ENCODE results near the gene CD151. TPM values are rescaled to one million over a fixed set of nuclear protein-coding genes. Genes with fewer than 3 reads are reported as not detected.

The CD151 gene
- total RNA-seq, 4 donors from 2014 or later = 135 to 326 (median 298) TPM

- Histone ChIP-seq H3K27ac (no peak overlapping the region), H3K4me3 (replicated peaks in 1 of 3) (no peak overlapping the region), H3K36me3 (peaks cover 4 to 22% of the 10 kb centered on the region in 2 donors), H3K9me3 (no peaks in the 10 kb centered on the region), H3K27me3 (no peaks in the 10 kb centered on the region), H3K4me1 (peaks cover 0 to under 1% of the 10 kb centered on the region in 2 donors)
- TF ChIP-seq CTCF (IDR thresholded peaks at IDR 0.05) (no peak), POLR2A (IDR thresholded peaks at IDR 0.05) (no peak)
- 90 to 98% methylated on average over 6 to 11 of the region's 11 CpGs for WGBS, 2 donors
- DNase-seq = no peak
- intact Hi-C loops (cut with DNase I) = no loop called here
Observed at GRCh38 chr11:864898-865297, 32.1 kb downstream of the CD151 start.

DNA sequence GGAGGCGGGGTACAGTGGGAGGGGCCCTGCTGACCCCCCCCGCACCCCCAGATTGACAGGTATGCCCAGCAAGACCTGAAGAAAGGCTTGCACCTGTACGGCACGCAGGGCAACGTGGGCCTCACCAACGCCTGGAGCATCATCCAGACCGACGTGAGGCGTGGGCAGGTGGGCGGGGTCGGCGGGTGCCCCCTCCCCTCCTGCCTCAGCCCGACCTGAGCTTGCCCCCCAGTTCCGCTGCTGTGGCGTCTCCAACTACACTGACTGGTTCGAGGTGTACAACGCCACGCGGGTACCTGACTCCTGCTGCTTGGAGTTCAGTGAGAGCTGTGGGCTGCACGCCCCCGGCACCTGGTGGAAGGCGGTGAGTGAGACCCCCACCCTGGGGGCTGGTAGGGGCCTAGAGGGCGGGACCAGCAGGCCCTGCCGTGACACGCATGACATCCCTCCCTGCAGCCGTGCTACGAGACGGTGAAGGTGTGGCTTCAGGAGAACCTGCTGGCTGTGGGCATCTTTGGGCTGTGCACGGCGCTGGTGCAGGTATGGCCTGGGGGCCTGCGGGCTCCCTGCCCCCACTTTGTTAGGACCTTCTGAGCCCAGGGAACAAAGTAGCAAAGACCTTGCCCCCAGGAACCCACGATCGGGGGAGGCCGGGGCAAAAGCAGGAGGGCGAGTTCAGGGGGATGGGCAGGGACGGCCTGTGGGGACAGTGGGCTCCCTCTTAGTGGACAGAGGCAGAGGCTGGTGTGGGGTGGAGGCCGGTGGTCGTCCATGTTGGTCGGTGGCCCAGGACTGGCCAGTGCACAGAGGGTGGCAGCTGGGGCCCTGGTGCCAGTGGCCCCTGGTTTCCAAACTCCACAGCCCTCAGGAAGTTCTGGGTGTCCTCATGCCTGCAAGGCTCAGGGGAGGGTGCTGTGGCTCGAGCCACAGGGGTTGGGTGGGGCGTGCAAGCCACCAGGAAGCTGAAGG lies 33.0 kb downstream of the CD151 start:
- intact Hi-C loops (cut with DNase I) = no loop called here
- Histone ChIP-seq H3K9me3 (no peaks in the 10 kb centered on the region), H3K27me3 (no peaks in the 10 kb centered on the region), H3K27ac (no peak overlapping the region), H3K36me3 (peaks cover 4 to 22% of the 10 kb centered on the region in 2 donors), H3K4me3 (replicated peaks in 1 of 3) (no peak overlapping the region), H3K4me1 (no peaks in the 10 kb centered on the region)
- 89% methylated on average over 21 to 23 of the region's 41 CpGs for WGBS, 2 donors
- DNase-seq = no peak
- TF ChIP-seq CTCF (IDR thresholded peaks at IDR 0.05) = no peak
- no peak for TF ChIP-seq POLR2A (IDR thresholded peaks at IDR 0.05)

- TF ChIP-seq POLR2A (IDR thresholded peaks at IDR 0.05) = no peak
- no peak for TF ChIP-seq CTCF (IDR thresholded peaks at IDR 0.05)
- Histone ChIP-seq H3K36me3 (peaks cover 4 to 22% of the 10 kb centered on the region in 2 donors), H3K27ac (no peak overlapping the region), H3K4me1 (no peaks in the 10 kb centered on the region), H3K27me3 (no peaks in the 10 kb centered on the region), H3K4me3 (replicated peaks in 1 of 3) (no peak overlapping the region), H3K9me3 (no peaks in the 10 kb centered on the region)
- intact Hi-C loops (cut with DNase I) = no loop called here
- DNase-seq = no peak
- WGBS, 2 donors = 94% methylated on average over 13 of the region's 14 CpGs; no CpG with 5 or more reads in 1 of the 2 donors
Observed at GRCh38 chr11:866481-866880, 33.7 kb downstream of the CD151 start.

DNA sequence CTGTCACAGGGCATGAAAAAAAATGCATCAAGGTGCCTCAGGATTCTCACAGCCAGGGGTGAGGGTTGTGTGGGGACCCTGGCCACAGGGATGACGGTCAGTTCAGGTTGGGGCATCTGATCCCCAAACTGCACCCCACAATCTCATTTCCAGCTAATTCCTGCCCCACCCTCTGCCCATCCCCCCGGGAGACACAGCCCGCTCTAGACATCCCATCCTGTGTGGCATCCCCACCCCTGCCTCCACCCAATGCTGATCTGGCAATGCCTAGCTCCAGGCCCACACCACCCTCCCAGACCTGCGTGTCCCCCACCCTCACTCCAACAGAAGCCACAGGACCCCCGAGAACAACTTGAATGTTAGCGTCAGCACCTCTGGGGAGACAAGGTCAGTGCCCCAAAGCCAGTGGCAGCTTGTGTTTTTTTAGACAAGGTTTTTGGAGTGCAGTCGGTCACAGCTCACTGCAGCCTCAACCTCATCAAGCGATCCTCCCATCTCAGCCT lies 35.2 kb downstream of the CD151 start:
- intact Hi-C loops (cut with DNase I) = no loop called here
- WGBS, 2 donors = 89 to 91% methylated on average over 8 of the region's 8 CpGs

More for the DNA sequence above, 35.2 kb downstream of the CD151 start:
- Histone ChIP-seq H3K4me3 (replicated peaks in 1 of 3) (no peak overlapping the region), H3K27me3 (no peaks in the 10 kb centered on the region), H3K4me1 (no peaks in the 10 kb centered on the region), H3K27ac (no peak overlapping the region), H3K36me3 (peaks cover 4 to 17% of the 10 kb centered on the region in 2 donors), H3K9me3 (no peaks in the 10 kb centered on the region)
- TF ChIP-seq CTCF (IDR thresholded peaks at IDR 0.05) (no peak), POLR2A (IDR thresholded peaks at IDR 0.05) (no peak)
- no peak for DNase-seq

Data from thyroid gland (tissue), 4 donors.